ENCODE data around the gene SYNE1. TPM values are rescaled to one million over a fixed set of nuclear protein-coding genes. Genes with fewer than 3 reads are reported as not detected.

SYNE1 gene
- total RNA-seq, 6 experiments from 2014 or later = 60.0 to 69.0 (median 66.9) TPM

DNA sequence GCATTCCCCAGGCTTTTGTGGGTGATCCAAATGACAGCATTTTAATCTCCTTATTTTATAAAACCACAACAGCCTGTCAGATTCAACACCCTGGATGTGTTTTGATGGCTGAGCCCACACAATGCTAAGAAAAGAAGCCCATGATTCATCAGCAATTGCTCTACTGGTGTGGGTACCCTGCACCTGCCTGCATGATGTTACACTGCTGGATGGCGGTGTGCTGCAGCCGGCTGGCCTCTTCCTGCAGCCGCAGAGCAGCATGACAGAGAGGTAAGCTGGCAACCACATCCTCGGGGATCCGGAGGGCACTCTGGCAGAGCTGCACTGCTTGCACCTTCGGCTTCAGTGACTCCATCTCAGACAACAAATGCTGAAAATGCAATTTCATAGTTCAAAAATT, 327.5 kb downstream of the SYNE1 start:
- no peak for TF ChIP-seq CTCF (IDR thresholded peaks at IDR 0.05)
- H3K27me3 Mint-ChIP-seq (ENCODE audit: insufficient read depth) = no peaks in the 10 kb centered on the region; the same call in 1 of the 2 replicates
- H3K27ac Mint-ChIP-seq = no peak overlapping the region
- peaks cover 13% of the 10 kb centered on the region for H3K4me1 Mint-ChIP-seq (ENCODE audit: low read depth)
- no peak overlapping the region for H3K4me3 Mint-ChIP-seq
- DNase-seq = no peak
- H3K9me3 Mint-ChIP-seq = no peaks in the 10 kb centered on the region
- H3K36me3 Mint-ChIP-seq (ENCODE audit: low read depth) = peaks cover 34% of the 10 kb centered on the region

- Mint-ChIP-seq H3K36me3 (ENCODE audit: low read depth) (peaks cover 29% of the 10 kb centered on the region), H3K4me1 (ENCODE audit: low read depth) (peaks cover 7% of the 10 kb centered on the region), H3K27ac (no peak overlapping the region), H3K4me3 (no peak overlapping the region), H3K27me3 (ENCODE audit: insufficient read depth) (no peaks in the 10 kb centered on the region; the same call in 1 of the 2 replicates), H3K9me3 (no peaks in the 10 kb centered on the region)
- no peak for DNase-seq
- TF ChIP-seq CTCF (IDR thresholded peaks at IDR 0.05) = no peak
Observed at GRCh38 chr6:152309006-152309405, 328.2 kb downstream of the SYNE1 start.

GRCh38 chr6:152308306-152308705, 328.9 kb downstream of the SYNE1 start:
- Mint-ChIP-seq H3K27ac (no peak overlapping the region), H3K4me1 (ENCODE audit: low read depth) (no peaks in the 10 kb centered on the region; the same call in 1 of the 2 replicates), H3K4me3 (no peak overlapping the region), H3K27me3 (ENCODE audit: insufficient read depth) (no peaks in the 10 kb centered on the region; the same call in 1 of the 2 replicates), H3K9me3 (no peaks in the 10 kb centered on the region), H3K36me3 (ENCODE audit: low read depth) (peaks cover 22% of the 10 kb centered on the region; the same call in 1 of the 2 replicates)
- TF ChIP-seq CTCF (IDR thresholded peaks at IDR 0.05) = no peak
- DNase-seq = no peak

DNA sequence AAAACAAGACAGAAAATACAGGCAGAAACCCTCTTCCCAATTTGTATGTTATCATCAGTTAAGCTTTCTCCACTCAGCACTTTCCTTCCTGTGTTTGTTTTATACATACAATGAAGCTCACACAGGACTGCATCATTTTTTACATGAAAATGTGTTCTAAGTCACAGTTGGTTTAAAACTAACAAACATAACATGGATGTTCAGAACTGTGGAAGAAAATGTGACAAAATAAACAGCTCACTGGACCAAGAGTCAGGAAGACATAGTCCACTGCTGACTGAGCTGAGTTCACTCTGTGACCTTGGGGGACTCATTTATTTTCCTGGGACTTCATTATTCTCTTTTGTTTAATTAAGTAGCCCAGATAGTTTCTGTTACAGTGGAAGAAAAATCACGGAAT, 331.5 kb downstream of the SYNE1 start:
- no peak for TF ChIP-seq CTCF (IDR thresholded peaks at IDR 0.05)
- H3K36me3 Mint-ChIP-seq (ENCODE audit: low read depth) = peaks cover 23% of the 10 kb centered on the region; the same call in 1 of the 2 replicates
- H3K27ac Mint-ChIP-seq = peak overlapping the region; percentile 49; the same call in 1 of the 2 replicates
- H3K4me1 Mint-ChIP-seq (ENCODE audit: low read depth) = peaks cover 20% of the 10 kb centered on the region
- H3K4me3 Mint-ChIP-seq = no peak overlapping the region
- no peaks in the 10 kb centered on the region; the same call in 1 of the 2 replicates for H3K27me3 Mint-ChIP-seq (ENCODE audit: insufficient read depth)
- no peaks in the 10 kb centered on the region for H3K9me3 Mint-ChIP-seq
- no peak for DNase-seq

DNA sequence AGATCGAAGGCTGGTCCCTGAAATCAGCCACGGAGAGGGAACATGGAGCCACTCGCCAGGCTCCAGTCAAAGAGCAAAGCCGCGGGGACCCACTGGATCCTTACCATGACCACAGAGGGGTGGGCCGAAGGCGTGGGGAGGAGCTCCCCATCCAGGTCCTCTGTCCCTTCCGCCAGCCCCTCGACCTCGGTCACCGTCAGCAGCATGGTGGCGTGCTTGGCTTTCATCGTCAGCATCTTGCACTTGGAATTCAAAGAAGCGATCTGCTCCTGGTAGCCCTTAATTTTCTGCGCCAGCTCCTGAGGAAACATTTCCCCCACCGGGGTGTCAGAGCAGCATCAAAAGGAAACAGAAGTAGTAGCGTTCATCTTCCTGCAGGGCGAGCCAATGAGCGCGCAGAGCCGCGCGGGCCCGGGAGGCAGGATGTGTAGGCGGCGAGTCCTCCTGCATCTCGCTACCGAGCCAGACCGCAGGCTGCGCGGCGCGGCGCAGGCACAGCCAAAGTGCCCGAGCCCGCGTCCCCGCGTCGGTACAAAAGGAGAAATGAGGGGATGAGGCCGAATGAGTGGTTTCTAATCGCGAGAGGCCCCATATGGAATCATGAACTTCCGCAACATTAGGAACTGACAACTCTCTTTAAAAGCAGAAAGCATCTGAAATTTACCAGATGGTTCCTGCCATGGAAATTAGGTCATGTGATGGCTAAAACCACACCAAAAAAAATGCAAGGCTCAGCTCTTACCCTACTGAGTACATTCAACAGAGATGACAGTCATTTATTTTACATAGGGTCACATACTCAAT, 335.2 kb downstream of the SYNE1 start:
- peaks cover 14% of the 10 kb centered on the region for H3K36me3 Mint-ChIP-seq (ENCODE audit: low read depth)

More for the DNA sequence above, 335.2 kb downstream of the SYNE1 start:
- peak; percentile 85 for DNase-seq
- TF ChIP-seq CTCF (IDR thresholded peaks at IDR 0.05) = peak; percentile 78
- Mint-ChIP-seq H3K9me3 (no peaks in the 10 kb centered on the region), H3K27me3 (ENCODE audit: insufficient read depth) (no peaks in the 10 kb centered on the region), H3K4me1 (ENCODE audit: low read depth) (peaks cover 35% of the 10 kb centered on the region), H3K4me3 (peak overlapping the region; percentile 95), H3K27ac (peak overlapping the region; percentile 86)
